T-helper 17 cell (primary cell): ENCODE measurements around the gene RAB44. TPM values are rescaled to one million over a fixed set of nuclear protein-coding genes. Genes with fewer than 3 reads are reported as not detected.

Experiments
- ATAC-seq: fragments of 150-1000 bp; cut with Tn5 transposase; 2 replicates; pipeline ENCODE4 v1.10.0; 2021; ENCODE audit warnings: mild to moderate bottlenecking, moderate library complexity
- DNase-seq, 3 donors: peaks; one replicate each; pipeline versions ENCODE4 v3.0.0 to v3.0.0-alpha.2; 2020 to 2021
- H3K9me3 ChIP-seq: one replicate; pipeline ENCODE4 v1.7.0; 2013; ENCODE audit warnings: low read length, mild to moderate bottlenecking; ENCODE audit not compliant: control insufficient read depth, poor library complexity, severe bottlenecking
- H3K27ac Mint-ChIP-seq: one replicate; pipeline ENCODE4 v1.8.0; 2022; ENCODE audit warnings: mild to moderate bottlenecking, moderate library complexity, mixed read lengths
- H3K27me3 Mint-ChIP-seq: one replicate; pipeline ENCODE4 v1.8.0; 2022; ENCODE audit warnings: mixed read lengths
- H3K36me3 Mint-ChIP-seq: one replicate; pipeline ENCODE4 v1.8.0; 2022; ENCODE audit warnings: low read depth, mixed read lengths
- H3K4me1 Mint-ChIP-seq: one replicate; pipeline ENCODE4 v1.8.0; 2022; ENCODE audit warnings: mild to moderate bottlenecking, mixed read lengths
- H3K4me3 Mint-ChIP-seq: one replicate; pipeline ENCODE4 v1.8.0; 2022; ENCODE audit warnings: mild to moderate bottlenecking, moderate library complexity, mixed read lengths
- total RNA-seq, 4 donors: library from RNA in 2 of 4; stranded (reverse) in 2 of 4; gene quantifications; one replicate each; pipeline ENCODE4 v1.2.3 and lab custom pipeline; 2022 to 2026

Gene RAB44
- total RNA-seq, 2 donors from 2014 or later, result 0.21 to 0.77 TPM

DNA sequence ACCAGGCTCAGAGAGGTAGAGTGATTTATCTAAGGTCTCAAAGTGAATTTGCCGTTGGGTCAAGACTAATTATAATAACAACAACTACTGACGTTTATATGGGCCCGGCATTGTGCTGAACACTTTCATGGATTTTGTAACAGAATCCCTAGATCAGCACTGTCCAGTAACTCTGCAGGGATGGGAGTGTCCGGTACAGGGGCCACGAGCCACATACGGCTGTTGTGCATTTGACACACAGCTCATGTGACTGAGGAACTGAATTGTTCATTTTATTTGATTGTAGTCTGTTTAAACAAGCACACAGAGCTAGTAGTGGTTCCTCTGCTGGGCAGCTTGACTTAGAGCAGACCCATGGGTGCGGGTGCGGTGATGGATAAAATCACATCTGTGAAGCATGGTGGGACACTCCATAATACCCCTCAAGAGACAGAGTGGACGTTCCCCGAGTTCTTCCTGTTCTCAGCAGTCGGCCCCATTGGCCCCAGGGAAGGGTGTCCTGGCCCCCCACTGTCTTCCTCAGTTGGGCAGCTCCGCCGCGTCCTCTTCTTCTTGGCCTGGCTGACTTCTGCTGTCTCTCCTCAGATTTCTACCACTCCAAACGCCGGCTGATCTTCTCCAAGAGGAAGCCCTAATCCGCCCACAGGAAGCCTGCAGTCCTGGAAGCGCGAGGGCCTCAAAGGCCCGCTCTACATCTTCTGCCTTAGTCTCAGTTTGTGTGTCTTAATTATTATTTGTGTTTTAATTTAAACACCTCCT, 12.3 kb upstream of the RAB44 start:
- peak overlapping the region; percentile 66 for H3K4me3 Mint-ChIP-seq
- peaks cover 16% of the 10 kb centered on the region for H3K4me1 Mint-ChIP-seq
- ATAC-seq (no peak), DNase-seq (no peak)
- no peaks in the 10 kb centered on the region for H3K9me3 ChIP-seq
- H3K27me3 Mint-ChIP-seq, result no peaks in the 10 kb centered on the region
- no peaks in the 10 kb centered on the region for H3K36me3 Mint-ChIP-seq
- H3K27ac Mint-ChIP-seq, result peak overlapping the region; percentile 98

DNA sequence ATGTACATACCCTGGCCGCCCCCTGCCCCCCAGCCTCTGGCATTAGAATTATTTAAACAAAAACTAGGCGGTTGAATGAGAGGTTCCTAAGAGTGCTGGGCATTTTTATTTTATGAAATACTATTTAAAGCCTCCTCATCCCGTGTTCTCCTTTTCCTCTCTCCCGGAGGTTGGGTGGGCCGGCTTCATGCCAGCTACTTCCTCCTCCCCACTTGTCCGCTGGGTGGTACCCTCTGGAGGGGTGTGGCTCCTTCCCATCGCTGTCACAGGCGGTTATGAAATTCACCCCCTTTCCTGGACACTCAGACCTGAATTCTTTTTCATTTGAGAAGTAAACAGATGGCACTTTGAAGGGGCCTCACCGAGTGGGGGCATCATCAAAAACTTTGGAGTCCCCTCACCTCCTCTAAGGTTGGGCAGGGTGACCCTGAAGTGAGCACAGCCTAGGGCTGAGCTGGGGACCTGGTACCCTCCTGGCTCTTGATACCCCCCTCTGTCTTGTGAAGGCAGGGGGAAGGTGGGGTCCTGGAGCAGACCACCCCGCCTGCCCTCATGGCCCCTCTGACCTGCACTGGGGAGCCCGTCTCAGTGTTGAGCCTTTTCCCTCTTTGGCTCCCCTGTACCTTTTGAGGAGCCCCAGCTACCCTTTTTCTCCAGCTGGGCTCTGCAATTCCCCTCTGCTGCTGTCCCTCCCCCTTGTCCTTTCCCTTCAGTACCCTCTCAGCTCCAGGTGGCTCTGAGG, 11.5 kb upstream of the RAB44 start:
- ATAC-seq (no peak), DNase-seq (no peak)
- peak overlapping the region; percentile 98 for H3K27ac Mint-ChIP-seq

GRCh38 chr6:36686668-36687513, 10.7 kb upstream of the RAB44 start:
- Mint-ChIP-seq H3K27ac (peak overlapping the region; percentile 98), H3K27me3 (no peaks in the 10 kb centered on the region), H3K36me3 (no peaks in the 10 kb centered on the region), H3K4me3 (peak overlapping the region; percentile 25), H3K4me1 (peaks cover 20% of the 10 kb centered on the region)
- no peak for DNase-seq
- H3K9me3 ChIP-seq, result no peaks in the 10 kb centered on the region
- no peak for ATAC-seq

More for the DNA sequence above, 11.5 kb upstream of the RAB44 start:
- peaks cover 15% of the 10 kb centered on the region for H3K4me1 Mint-ChIP-seq
- no peaks in the 10 kb centered on the region for H3K9me3 ChIP-seq
- H3K36me3 Mint-ChIP-seq, result no peaks in the 10 kb centered on the region
- H3K4me3 Mint-ChIP-seq, result peak overlapping the region; percentile 66
- H3K27me3 Mint-ChIP-seq, result no peaks in the 10 kb centered on the region

DNA sequence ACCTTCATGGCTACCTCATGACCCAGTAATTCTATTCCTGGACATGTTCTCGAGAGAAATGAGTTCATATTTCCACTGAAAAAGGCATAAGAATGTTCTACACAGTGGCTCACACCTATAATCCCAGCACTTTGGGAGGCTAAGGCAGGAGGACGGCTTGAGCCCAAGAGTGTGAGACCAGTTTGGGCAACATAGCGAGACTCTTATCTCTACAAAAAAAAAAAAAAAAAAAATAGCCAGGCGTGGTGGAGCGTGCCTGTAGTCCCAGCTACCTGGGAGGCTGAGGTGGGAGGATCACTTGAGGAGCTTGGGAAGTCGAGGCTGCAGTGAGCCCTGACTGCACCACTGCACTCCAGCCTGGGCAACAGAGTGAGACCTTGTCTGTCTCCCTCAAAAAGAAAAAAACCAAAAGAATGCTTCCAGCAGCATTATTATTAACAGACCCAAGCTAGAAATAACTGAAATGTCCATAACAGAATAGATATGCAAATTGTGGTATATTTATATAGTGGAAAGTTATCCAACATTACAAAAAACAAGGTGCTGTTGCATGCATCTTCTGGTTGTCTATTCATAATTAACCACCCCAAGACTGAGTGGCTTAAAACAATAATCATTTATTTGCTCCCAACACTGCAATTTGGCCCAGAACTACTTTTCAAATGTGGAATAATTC, 9.4 kb upstream of the RAB44 start:
- peaks cover 24% of the 10 kb centered on the region for H3K4me1 Mint-ChIP-seq
- no peaks in the 10 kb centered on the region for H3K36me3 Mint-ChIP-seq
- peak overlapping the region; percentile 15 for H3K4me3 Mint-ChIP-seq

GRCh38 chr6:36688739-36689075, 8.9 kb upstream of the RAB44 start:
- no peak for DNase-seq
- peak; percentile 10 for ATAC-seq
- H3K9me3 ChIP-seq, result no peaks in the 10 kb centered on the region
- Mint-ChIP-seq H3K4me3 (no peak overlapping the region), H3K36me3 (no peaks in the 10 kb centered on the region), H3K27me3 (no peaks in the 10 kb centered on the region), H3K4me1 (peaks cover 28% of the 10 kb centered on the region), H3K27ac (peak overlapping the region; percentile 82)

More for the DNA sequence above, 9.4 kb upstream of the RAB44 start:
- no peak for ATAC-seq
- no peaks in the 10 kb centered on the region for H3K27me3 Mint-ChIP-seq
- H3K27ac Mint-ChIP-seq, result peak overlapping the region; percentile 82
- no peaks in the 10 kb centered on the region for H3K9me3 ChIP-seq
- no peak for DNase-seq

GRCh38 chr6:36691011-36691410, 6.6 kb upstream of the RAB44 start:
- Mint-ChIP-seq H3K4me3 (no peak overlapping the region), H3K27ac (peak overlapping the region; percentile 67), H3K27me3 (no peaks in the 10 kb centered on the region), H3K36me3 (no peaks in the 10 kb centered on the region), H3K4me1 (peaks cover 32% of the 10 kb centered on the region)
- no peaks in the 10 kb centered on the region for H3K9me3 ChIP-seq
- DNase-seq (no peak), ATAC-seq (no peak)

DNA sequence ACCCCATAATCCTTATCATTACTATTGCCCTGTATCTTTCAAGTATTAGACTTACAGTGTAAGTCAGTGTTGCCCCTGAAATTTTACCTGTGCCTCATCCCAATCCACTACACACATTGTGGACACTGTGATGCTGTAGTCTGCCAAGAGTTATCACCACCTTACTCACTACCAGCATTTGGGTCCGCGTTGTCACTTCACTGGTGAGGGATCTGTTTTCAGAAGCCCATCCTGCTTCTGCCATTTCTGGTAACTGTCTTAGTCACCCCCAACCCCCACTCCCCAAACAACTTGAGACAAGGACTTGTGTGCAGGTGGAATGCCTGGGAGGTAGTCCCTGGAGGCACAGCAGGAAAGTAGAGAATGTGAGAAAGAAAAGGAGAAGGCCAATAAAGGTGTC, 6.0 kb upstream of the RAB44 start:
- Mint-ChIP-seq H3K27ac (peak overlapping the region; percentile 67), H3K36me3 (no peaks in the 10 kb centered on the region), H3K27me3 (no peaks in the 10 kb centered on the region), H3K4me3 (no peak overlapping the region), H3K4me1 (peaks cover 30% of the 10 kb centered on the region)
- ATAC-seq, result no peak
- no peaks in the 10 kb centered on the region for H3K9me3 ChIP-seq
- DNase-seq, result no peak

- peak overlapping the region; percentile 3 for H3K4me3 Mint-ChIP-seq
- ATAC-seq (peak; percentile 77), DNase-seq (no peak)
These were observed 5.4 kb upstream of the RAB44 start for GRCh38 chr6:36692220-36692619.

DNA sequence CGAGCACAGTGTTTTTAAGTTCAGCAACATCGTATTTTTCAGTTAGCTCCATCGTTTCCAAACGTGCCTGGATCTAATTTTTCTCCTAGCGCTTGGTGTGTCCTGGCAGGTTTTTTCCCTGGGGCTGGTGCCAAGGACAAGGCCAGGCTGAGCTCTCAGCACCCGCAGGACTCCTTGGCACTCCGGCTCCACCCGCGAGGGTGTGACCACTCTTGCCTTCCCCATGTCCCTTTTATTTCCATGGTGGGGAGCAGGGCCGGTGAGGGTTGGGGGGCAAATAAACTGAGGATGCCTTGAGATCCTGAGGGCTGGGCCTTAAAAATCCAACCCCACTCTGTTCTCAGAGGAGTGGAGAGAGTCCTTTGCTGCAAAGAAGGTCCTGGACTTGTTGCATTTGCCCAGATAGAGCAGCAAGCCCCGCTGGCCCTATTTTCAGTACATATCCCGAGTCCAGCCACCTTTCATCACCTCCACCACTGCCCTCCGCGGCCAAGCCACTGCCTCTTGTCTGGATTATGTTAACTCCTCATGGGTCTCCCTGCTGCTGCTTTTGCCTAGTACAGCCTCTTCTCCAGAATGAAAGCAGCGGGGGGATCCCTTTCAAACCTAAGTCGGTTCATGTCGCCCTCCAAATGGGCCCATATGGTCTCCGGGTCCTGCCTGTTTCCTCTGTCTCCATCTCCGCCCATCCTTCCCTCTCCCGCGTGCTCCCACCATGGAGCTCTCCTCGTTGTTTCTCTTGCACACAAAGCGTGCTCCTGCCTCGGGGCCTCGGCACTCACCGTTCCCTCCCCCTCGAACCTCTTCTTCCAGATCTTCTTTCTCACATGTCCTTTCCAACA, 4.5 kb upstream of the RAB44 start:
- Mint-ChIP-seq H3K27me3 (no peaks in the 10 kb centered on the region), H3K4me3 (peak overlapping the region; percentile 75), H3K27ac (peak overlapping the region; percentile 60)

More at GRCh38 chr6:36692220-36692619, 5.4 kb upstream of the RAB44 start:
- H3K36me3 Mint-ChIP-seq, result no peaks in the 10 kb centered on the region
- no peaks in the 10 kb centered on the region for H3K27me3 Mint-ChIP-seq
- peak overlapping the region; percentile 67 for H3K27ac Mint-ChIP-seq
- H3K9me3 ChIP-seq, result no peaks in the 10 kb centered on the region
- peaks cover 31% of the 10 kb centered on the region for H3K4me1 Mint-ChIP-seq

GRCh38 chr6:36694616-36695015, 3.0 kb upstream of the RAB44 start:
- ATAC-seq, result no peak
- Mint-ChIP-seq H3K36me3 (no peaks in the 10 kb centered on the region), H3K4me1 (peaks cover 35% of the 10 kb centered on the region), H3K27me3 (peaks cover 7% of the 10 kb centered on the region), H3K27ac (no peak overlapping the region), H3K4me3 (no peak overlapping the region)
- no peak for DNase-seq
- H3K9me3 ChIP-seq, result no peaks in the 10 kb centered on the region

More for the DNA sequence above, 4.5 kb upstream of the RAB44 start:
- no peaks in the 10 kb centered on the region for H3K36me3 Mint-ChIP-seq
- peaks cover 31% of the 10 kb centered on the region for H3K4me1 Mint-ChIP-seq
- H3K9me3 ChIP-seq, result no peaks in the 10 kb centered on the region
- no peak for DNase-seq
- no peak for ATAC-seq

DNA sequence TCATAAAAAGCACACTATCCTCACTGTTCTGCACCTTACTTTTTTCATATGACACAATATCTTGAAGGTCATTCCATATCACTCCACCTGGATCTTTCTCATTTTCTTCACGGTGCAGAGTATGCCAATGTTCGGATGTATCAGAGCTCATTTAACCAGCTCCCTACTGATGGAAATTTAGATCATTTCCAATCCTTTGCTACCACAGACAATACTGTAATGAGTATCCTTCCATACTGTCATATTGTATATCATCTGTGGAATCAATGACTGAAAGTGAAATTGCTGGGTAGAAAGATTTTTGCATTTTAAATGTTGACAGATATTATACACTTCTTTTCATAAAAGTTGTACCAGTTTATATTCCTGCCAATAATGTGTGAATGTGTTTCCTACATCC, 2.2 kb upstream of the RAB44 start:
- H3K4me1 Mint-ChIP-seq, result peaks cover 35% of the 10 kb centered on the region
- H3K36me3 Mint-ChIP-seq, result no peaks in the 10 kb centered on the region
- H3K9me3 ChIP-seq, result no peaks in the 10 kb centered on the region
- no peak overlapping the region for H3K27ac Mint-ChIP-seq
- ATAC-seq (no peak), DNase-seq (no peak)
- H3K27me3 Mint-ChIP-seq, result peaks cover 7% of the 10 kb centered on the region
- H3K4me3 Mint-ChIP-seq, result no peak overlapping the region

DNA sequence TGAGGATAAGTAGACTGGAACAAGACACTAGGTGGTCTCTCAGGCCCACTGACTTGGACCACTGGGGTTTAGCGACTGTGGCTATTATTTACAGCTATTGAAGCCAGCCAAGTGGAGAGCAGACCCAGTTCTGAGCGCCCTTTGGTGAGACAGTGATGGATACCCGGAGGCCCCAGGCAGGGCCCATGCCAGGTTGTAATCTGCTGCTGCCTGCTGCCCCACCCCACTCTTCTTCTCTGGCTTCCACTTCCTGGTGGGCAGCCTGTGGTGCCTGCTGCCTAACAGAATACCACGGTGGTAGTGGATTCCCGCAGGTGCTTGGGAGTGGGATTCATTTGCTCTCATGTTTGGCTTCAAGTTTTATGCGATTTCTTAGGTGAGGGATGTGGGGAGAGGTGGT, 570 bp downstream of the RAB44 start:
- ATAC-seq (no peak), DNase-seq (no peak)
- peaks cover 14% of the 10 kb centered on the region for H3K27me3 Mint-ChIP-seq
- no peak overlapping the region for H3K27ac Mint-ChIP-seq
- H3K9me3 ChIP-seq, result no peaks in the 10 kb centered on the region
- no peak overlapping the region for H3K4me3 Mint-ChIP-seq
- H3K36me3 Mint-ChIP-seq, result no peaks in the 10 kb centered on the region
- peaks cover 20% of the 10 kb centered on the region for H3K4me1 Mint-ChIP-seq
